ENCODE measurements around the gene DMRTC1B.
"Not testable (repeated sequence)": the region's sequence is repeated elsewhere in the genome, so short reads cannot be mapped to it uniquely, and the experiment has no call there.

DMRTC1B gene
- 0 to 0.14 reads per million in 2 donors for total RNA-seq

GRCh38 chrX:72776653-72777466 is at the start of gene DMRTC1B:
TSS of gene DMRTC1B (plus strand) at chrX:72776890. CDS start at chrX:72845136, 68,246 bp downstream.
- DNase-seq: not testable (repeated sequence)

GRCh38 chrX:72727846-72728245 is 48.8 kb upstream of the DMRTC1B start:
- no peak for DNase-seq

- DNase-seq: not testable (repeated sequence)
These were observed 43.1 kb upstream of the DMRTC1B start for GRCh38 chrX:72733636-72734035.

GRCh38 chrX:72735561-72735960 is 41.1 kb upstream of the DMRTC1B start:
- DNase-seq: no peak

GRCh38 chrX:72745546-72745945 is 31.1 kb upstream of the DMRTC1B start:
- not testable (repeated sequence) for DNase-seq

- DNase-seq: not testable (repeated sequence)
These were observed 28.1 kb upstream of the DMRTC1B start for GRCh38 chrX:72748545-72748944.

GRCh38 chrX:72760454-72760853 is 16.2 kb upstream of the DMRTC1B start:
- not testable (repeated sequence) for DNase-seq

- not testable (repeated sequence) for DNase-seq
These were observed 739 bp downstream of the DMRTC1B start for GRCh38 chrX:72777467-72777790.

GRCh38 chrX:72778146-72778545 is 1.5 kb downstream of the DMRTC1B start:
- not testable (repeated sequence) for DNase-seq

GRCh38 chrX:72782560-72782959 is 5.9 kb downstream of the DMRTC1B start, which contains the start of gene FAM236B:
TSS of gene FAM236B (minus strand) at chrX:72782660. CDS start at chrX:72782560, 100 bp downstream.
- DNase-seq: not testable (repeated sequence)

- DNase-seq: not testable (repeated sequence)
These were observed 6.8 kb downstream of the DMRTC1B start for GRCh38 chrX:72783365-72783936.

GRCh38 chrX:72783964-72784363 is 7.3 kb downstream of the DMRTC1B start:
- DNase-seq: not testable (repeated sequence)

GRCh38 chrX:72788142-72788541 is 11.5 kb downstream of the DMRTC1B start:
- not testable (repeated sequence) for DNase-seq

- DNase-seq: not testable (repeated sequence)
These were observed 13.7 kb downstream of the DMRTC1B start for GRCh38 chrX:72790390-72790789.

GRCh38 chrX:72808110-72808509 is 31.4 kb downstream of the DMRTC1B start, which contains the start of gene FAM236D:
TSS of gene FAM236D (minus strand) at chrX:72808210. CDS start at chrX:72808110, 100 bp downstream.
- DNase-seq: not testable (repeated sequence)

- DNase-seq: not testable (repeated sequence)
These were observed 54.0 kb downstream of the DMRTC1B start for GRCh38 chrX:72830701-72831100.

- not testable (repeated sequence) for DNase-seq
These were observed 60.8 kb downstream of the DMRTC1B start for GRCh38 chrX:72837532-72837931.

- DNase-seq: not testable (repeated sequence)
These were observed 106.2 kb downstream of the DMRTC1B start for GRCh38 chrX:72882898-72883297.

GRCh38 chrX:72889740-72890139 is 113.0 kb downstream of the DMRTC1B start:
- DNase-seq: not testable (repeated sequence)
